GM12878 (cell line): ENCODE results near the gene ALAD. TPM values are rescaled to one million over a fixed set of nuclear protein-coding genes. Genes with fewer than 3 reads are reported as not detected.

Experiments
- CBX5 ChIP-seq: sonication (generic); IDR thresholded peaks from 2 replicates; pipeline ENCODE4 v1.6.1; 2016; ENCODE audit warnings: low read depth, moderate library complexity, mild to moderate bottlenecking, inconsistent platforms
- GABPA ChIP-seq: IDR thresholded peaks from 2 replicates; pipeline ENCODE4 v1.6.1; 2014; ENCODE audit warnings: antibody characterized with exemption, low read depth, mild to moderate bottlenecking, inconsistent platforms
- MEF2B ChIP-seq: fragments of 450-650 bp; IDR thresholded peaks from 2 replicates; pipeline ENCODE4 v1.6.1; 2018; ENCODE audit warnings: mild to moderate bottlenecking, moderate library complexity; ENCODE audit not compliant: partially characterized antibody, poor library complexity, severe bottlenecking
- MTA2 ChIP-seq: fragments of 450-650 bp; IDR thresholded peaks from 2 replicates; pipeline ENCODE4 v1.6.1; 2016; ENCODE audit warnings: low read depth, mild to moderate bottlenecking, moderate library complexity
- SMC3 ChIP-seq: IDR thresholded peaks from 2 replicates; pipeline ENCODE4 v1.6.1; 2011; ENCODE audit warnings: low read length, improper control_type of control experiment, borderline replicate concordance
- STAT3 ChIP-seq: IDR thresholded peaks from 2 replicates; pipeline ENCODE4 v1.6.1; 2011; ENCODE audit warnings: low read depth, low read length, improper control_type of control experiment
- TAF1 ChIP-seq: IDR thresholded peaks from 2 replicates; pipeline ENCODE4 v1.6.1; 2011; ENCODE audit warnings: mild to moderate bottlenecking, low read depth, low read length, borderline replicate concordance
- polyA plus RNA-seq, 11 experiments: library from polyadenylated mRNA; depleted of rRNA in 4 of 11; unstranded in 6 of 11; stranded (reverse) in 5 of 11; fragments of >200 nt; fragmentation: Nextera tagmentation in 4 of 11; fragmentation: Illumina TruSeq in 1 of 11; extraction: Ambion mirVana in 4 of 11; extraction: Trizol in 1 of 11; gene quantifications; 1 replicate in 1 of 11; 2 replicates in 10 of 11; pipeline versions ENCODE4 v1.2.1 to v1.2.3, GENCODE V29; 2011 to 2016; ENCODE audit warnings: inconsistent platforms in 2 of 11, missing spikeins in 2 of 11, low read depth in 1 of 11
- total RNA-seq, 4 experiments: library from RNA; depleted of rRNA in 3 of 4; stranded (reverse); fragments of >200 nt in 3 of 4; fragmentation: Illumina TruSeq in 1 of 4; extraction: Trizol in 1 of 4; gene quantifications; 2 replicates each; pipeline versions ENCODE4 v1.2.1 to v1.2.3, GENCODE V29; 2013 to 2021
- TF ChIP-seq, protein P1 (sequence below): fragments of 450-650 bp; IDR thresholded peaks from 2 replicates; pipeline ENCODE4 v1.6.1; 2017; ENCODE audit warnings: mild to moderate bottlenecking, moderate library complexity
- TF ChIP-seq, protein P2 (sequence below): IDR thresholded peaks from 2 replicates; pipeline ENCODE4 v1.6.1; 2011; ENCODE audit warnings: borderline replicate concordance, low read depth, mild to moderate bottlenecking, moderate library complexity, mixed read lengths, low read length; ENCODE audit not compliant: insufficient read depth; ENCODE audit errors: extremely low read length
- TF ChIP-seq, protein P3 (sequence below): IDR thresholded peaks from 2 replicates; pipeline ENCODE4 v1.6.1; 2012; ENCODE audit warnings: improper control_type of control experiment, low read depth, low read length; ENCODE audit not compliant: insufficient replicate concordance
- TF ChIP-seq, protein P4 (sequence below): fragments of 450-650 bp; IDR thresholded peaks from 2 replicates; pipeline ENCODE4 v1.6.1; 2016; ENCODE audit warnings: mild to moderate bottlenecking, moderate library complexity, borderline replicate concordance

Gene ALAD
- total and polyA plus RNA-seq, 10 of the 15 experiments (the other 5 are each of a cell fraction or from before 2014, with no cell fraction given), result 2.4 to 21.6 (median 12.9) TPM

DNA sequence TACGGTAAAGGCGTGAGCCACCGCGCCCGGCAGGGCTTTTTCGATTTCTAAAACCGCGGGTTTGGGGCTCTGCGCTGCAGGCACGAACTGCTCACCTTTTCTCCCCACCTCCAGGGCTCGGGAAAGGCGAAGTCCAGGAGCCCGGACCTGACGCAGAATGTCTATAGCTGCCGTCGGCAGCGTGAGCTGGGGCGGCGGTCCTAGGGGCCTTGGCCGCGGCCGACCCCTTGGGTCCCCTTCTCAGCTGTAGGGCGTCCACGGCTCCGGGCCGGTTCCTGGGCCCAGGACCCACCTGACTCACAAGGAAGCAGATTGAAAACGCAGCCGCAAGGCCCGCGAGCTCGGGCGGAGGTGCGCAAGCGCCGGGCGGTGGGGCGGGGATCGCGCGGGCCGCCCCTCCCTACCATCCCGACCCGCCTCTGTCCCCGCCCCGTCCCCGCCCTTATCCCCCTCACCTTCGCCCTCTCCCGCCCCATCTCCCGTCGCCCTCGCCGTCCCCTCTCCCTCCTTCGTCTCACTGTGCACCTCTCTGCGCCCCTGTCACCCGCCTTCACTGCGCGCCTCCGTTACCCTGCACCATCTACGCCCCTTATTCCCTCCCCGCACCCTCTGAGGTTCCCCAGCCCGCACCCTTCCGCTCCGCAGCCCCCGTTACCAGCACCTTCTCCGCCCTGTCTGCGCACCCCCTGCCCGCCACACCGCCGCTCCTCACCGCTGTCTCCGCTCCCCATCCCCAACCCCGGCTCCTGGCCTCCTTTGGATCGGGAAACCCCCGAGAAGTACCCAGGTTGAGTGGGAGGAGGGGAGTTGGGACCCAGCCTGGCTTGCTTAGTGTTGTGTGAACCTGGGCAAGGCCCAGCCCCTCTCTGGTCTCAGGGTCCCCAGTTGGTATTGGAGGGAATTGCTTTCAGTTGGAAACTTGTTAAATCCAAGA is 24.2 kb downstream of the ALAD start, which contains the start of gene HDHD3 (continued):
- TF ChIP-seq, protein P1, sequence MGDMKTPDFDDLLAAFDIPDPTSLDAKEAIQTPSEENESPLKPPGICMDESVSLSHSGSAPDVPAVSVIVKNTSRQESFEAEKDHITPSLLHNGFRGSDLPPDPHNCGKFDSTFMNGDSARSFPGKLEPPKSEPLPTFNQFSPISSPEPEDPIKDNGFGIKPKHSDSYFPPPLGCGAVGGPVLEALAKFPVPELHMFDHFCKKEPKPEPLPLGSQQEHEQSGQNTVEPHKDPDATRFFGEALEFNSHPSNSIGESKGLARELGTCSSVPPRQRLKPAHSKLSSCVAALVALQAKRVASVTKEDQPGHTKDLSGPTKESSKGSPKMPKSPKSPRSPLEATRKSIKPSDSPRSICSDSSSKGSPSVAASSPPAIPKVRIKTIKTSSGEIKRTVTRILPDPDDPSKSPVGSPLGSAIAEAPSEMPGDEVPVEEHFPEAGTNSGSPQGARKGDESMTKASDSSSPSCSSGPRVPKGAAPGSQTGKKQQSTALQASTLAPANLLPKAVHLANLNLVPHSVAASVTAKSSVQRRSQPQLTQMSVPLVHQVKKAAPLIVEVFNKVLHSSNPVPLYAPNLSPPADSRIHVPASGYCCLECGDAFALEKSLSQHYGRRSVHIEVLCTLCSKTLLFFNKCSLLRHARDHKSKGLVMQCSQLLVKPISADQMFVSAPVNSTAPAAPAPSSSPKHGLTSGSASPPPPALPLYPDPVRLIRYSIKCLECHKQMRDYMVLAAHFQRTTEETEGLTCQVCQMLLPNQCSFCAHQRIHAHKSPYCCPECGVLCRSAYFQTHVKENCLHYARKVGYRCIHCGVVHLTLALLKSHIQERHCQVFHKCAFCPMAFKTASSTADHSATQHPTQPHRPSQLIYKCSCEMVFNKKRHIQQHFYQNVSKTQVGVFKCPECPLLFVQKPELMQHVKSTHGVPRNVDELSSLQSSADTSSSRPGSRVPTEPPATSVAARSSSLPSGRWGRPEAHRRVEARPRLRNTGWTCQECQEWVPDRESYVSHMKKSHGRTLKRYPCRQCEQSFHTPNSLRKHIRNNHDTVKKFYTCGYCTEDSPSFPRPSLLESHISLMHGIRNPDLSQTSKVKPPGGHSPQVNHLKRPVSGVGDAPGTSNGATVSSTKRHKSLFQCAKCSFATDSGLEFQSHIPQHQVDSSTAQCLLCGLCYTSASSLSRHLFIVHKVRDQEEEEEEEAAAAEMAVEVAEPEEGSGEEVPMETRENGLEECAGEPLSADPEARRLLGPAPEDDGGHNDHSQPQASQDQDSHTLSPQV, result no peak
- TF ChIP-seq TAF1 (peak; percentile 49; the same call in 1 of the 2 replicates), MEF2B (no peak), MTA2 (no peak), CBX5 (no peak), GABPA (no peak), STAT3 (no peak), SMC3 (no peak)
- TF ChIP-seq, protein P2, sequence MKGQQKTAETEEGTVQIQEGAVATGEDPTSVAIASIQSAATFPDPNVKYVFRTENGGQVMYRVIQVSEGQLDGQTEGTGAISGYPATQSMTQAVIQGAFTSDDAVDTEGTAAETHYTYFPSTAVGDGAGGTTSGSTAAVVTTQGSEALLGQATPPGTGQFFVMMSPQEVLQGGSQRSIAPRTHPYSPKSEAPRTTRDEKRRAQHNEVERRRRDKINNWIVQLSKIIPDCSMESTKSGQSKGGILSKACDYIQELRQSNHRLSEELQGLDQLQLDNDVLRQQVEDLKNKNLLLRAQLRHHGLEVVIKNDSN, result no peak
- TF ChIP-seq, protein P3, sequence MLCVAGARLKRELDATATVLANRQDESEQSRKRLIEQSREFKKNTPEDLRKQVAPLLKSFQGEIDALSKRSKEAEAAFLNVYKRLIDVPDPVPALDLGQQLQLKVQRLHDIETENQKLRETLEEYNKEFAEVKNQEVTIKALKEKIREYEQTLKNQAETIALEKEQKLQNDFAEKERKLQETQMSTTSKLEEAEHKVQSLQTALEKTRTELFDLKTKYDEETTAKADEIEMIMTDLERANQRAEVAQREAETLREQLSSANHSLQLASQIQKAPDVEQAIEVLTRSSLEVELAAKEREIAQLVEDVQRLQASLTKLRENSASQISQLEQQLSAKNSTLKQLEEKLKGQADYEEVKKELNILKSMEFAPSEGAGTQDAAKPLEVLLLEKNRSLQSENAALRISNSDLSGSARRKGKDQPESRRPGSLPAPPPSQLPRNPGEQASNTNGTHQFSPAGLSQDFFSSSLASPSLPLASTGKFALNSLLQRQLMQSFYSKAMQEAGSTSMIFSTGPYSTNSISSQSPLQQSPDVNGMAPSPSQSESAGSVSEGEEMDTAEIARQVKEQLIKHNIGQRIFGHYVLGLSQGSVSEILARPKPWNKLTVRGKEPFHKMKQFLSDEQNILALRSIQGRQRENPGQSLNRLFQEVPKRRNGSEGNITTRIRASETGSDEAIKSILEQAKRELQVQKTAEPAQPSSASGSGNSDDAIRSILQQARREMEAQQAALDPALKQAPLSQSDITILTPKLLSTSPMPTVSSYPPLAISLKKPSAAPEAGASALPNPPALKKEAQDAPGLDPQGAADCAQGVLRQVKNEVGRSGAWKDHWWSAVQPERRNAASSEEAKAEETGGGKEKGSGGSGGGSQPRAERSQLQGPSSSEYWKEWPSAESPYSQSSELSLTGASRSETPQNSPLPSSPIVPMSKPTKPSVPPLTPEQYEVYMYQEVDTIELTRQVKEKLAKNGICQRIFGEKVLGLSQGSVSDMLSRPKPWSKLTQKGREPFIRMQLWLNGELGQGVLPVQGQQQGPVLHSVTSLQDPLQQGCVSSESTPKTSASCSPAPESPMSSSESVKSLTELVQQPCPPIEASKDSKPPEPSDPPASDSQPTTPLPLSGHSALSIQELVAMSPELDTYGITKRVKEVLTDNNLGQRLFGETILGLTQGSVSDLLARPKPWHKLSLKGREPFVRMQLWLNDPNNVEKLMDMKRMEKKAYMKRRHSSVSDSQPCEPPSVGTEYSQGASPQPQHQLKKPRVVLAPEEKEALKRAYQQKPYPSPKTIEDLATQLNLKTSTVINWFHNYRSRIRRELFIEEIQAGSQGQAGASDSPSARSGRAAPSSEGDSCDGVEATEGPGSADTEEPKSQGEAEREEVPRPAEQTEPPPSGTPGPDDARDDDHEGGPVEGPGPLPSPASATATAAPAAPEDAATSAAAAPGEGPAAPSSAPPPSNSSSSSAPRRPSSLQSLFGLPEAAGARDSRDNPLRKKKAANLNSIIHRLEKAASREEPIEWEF, result no peak
- TF ChIP-seq, protein P4, sequence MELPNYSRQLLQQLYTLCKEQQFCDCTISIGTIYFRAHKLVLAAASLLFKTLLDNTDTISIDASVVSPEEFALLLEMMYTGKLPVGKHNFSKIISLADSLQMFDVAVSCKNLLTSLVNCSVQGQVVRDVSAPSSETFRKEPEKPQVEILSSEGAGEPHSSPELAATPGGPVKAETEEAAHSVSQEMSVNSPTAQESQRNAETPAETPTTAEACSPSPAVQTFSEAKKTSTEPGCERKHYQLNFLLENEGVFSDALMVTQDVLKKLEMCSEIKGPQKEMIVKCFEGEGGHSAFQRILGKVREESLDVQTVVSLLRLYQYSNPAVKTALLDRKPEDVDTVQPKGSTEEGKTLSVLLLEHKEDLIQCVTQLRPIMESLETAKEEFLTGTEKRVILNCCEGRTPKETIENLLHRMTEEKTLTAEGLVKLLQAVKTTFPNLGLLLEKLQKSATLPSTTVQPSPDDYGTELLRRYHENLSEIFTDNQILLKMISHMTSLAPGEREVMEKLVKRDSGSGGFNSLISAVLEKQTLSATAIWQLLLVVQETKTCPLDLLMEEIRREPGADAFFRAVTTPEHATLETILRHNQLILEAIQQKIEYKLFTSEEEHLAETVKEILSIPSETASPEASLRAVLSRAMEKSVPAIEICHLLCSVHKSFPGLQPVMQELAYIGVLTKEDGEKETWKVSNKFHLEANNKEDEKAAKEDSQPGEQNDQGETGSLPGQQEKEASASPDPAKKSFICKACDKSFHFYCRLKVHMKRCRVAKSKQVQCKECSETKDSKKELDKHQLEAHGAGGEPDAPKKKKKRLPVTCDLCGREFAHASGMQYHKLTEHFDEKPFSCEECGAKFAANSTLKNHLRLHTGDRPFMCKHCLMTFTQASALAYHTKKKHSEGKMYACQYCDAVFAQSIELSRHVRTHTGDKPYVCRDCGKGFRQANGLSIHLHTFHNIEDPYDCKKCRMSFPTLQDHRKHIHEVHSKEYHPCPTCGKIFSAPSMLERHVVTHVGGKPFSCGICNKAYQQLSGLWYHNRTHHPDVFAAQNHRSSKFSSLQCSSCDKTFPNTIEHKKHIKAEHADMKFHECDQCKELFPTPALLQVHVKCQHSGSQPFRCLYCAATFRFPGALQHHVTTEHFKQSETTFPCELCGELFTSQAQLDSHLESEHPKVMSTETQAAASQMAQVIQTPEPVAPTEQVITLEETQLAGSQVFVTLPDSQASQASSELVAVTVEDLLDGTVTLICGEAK, result no peak
